GM21360 (cell line): Measurements from ENCODE around the gene CLDN4.

Experiments
- ATAC-seq: cut with Tn5 transposase; IDR thresholded peaks from one replicate; pipeline ENCODE4 v1.9.1; 2021; ENCODE audit warnings: mild to moderate bottlenecking, moderate library complexity; ENCODE audit not compliant: unreplicated experiment

The CLDN4 gene

DNA sequence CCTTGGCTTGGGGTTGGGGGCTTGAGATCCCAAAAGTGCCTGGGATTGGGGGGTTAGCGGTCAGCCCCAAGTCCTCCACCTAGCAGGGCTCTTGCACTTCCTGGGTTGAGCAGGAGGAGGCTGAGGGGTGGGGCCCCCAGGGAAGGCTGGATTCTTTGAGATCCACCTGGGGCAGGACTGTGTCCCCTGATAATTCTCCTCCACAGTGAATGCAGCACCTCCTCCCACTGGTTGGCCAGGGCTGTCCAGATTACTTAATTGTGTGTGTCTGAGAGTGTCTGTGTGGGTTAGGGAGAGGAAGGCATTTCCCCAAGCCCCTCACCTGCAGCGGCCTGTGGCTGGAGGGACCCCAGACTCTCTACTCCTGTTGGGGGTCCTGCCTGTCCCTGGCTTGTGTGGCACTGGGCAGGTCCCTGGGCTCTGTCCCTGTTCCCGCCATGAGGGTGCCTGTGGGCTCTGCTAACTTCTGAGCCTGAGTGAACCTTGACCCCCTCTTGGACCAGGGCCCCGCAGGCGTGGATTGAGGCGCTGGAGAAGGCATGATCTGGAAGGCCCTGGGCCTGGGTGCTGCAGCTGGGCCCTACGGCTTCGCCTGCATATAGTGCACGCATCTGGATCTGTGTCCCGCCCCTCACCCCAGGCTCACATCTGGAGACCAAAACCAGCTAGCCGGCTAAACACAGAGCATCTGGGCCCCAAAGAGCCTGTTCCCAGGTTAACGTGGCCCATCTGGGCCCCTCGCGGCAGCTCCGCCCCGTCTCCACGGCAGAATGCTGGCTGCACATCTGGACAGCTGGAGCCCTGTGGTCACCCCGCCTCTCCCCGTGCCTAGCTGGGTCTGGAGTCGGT lies 40.6 kb downstream of the CLDN4 start:
- no peak for ATAC-seq

DNA sequence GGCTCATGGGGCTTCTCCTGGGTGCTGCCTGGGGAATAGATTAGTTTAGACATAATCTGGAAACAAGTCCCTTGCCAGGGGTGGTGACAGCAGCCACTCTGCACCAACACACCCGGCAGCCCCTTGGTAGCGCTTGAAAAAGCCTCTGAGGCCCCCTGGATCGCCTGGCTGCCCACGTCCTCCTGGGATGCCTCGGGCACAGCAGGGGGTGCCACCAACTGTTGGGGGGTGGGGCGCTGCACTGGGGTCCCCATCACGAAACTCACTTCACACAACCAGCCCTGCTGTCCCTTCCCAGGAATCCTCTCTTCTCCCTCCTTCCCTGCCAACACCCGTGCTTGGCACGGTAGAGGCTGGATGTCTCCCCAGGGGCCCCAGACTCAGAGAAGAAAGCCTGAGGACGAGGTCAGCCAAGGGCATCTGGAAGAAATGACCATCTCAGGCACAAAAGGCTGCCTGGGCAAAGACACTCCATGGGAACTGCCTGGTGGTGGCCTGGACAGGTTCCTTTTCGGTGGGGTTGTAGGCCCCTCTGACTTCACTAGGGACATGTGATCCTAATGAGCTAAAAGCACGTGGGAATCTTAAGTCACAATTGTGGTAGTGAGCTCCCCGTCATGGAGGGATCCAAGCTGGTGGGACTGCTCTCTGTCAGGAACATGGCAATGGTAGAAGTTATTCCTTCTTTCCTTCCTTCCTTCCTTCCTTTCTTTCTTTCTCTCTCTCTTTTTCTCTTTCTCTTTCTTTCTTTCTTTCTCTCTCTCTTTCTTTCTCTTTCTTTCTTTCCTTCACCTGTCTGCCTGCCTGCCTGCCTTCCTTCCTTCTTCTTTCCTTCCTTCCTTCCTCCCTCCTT lies 41.5 kb downstream of the CLDN4 start:
- no peak for ATAC-seq

DNA sequence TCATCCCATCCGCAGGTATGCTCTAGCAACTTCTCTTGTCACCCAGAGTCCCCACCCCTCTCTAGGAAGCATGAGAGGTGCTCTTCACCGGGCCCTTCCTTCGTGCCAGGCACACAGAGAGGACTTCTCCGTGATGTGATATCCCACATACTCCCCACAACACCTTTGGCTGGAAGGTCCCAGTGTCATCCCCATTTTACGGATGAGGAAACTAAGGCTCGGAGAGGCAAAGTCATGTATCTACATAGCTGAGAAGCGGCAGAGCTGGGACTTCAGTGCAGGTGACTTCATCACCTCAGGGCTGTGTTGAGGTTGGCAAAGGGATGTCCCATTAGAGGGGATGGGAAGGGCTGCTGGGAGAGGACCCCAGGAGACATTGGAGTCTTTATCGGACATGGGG lies 45.6 kb downstream of the CLDN4 start:
- no peak for ATAC-seq

DNA sequence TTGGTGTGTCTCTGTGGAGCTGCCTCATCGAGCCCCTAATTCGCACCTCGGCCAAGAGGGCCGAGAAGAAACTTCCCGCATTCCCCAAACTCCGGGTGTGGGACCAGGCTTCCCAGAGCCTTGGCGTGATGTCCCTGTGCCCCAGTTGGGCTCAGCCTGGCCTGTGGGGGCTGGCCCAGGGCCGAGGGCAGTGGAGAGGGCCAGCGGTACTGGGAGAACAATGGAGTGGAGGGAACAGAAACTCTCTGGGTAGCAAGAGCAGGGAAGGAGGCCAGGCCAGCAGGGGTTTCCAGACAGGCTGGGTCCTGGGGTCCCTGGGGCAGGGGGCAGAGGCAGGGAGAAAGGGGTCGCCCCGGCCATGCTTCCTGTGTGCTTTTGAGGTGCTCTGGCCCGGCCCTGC lies 46.2 kb downstream of the CLDN4 start:
- ATAC-seq, result no peak

DNA sequence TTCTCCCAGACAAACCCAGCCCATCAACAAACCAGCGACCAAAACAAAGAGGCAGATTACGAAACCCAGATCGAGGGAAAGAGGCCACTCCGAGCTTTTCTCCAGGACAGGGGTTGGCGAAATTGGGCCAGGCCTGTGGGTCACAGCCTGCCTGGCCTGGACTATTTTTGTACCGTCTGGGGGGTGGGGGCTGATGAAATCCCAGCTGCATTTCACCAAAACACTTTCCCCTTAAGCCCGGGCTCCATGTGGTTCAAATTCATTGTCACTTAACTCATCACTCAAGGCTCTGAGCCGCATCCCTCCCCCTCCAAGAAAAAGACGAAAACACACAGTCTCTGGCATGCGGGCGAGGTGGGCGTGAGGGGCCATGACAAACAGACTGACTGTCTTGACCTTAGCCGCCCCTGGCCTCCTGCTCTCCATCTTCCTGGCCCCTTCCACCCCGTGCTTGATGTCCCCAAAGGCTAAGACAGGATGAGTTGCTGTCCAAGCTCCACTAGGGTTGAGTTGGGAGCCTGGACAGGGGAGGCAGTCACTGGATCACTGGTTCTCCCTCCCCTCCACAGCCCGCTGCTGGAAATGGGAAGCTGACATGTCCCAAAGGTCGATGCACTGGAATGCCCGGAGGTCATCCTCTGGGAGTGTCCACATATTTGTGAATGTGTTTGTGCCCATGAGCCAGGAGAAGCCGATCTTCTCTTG lies 49.3 kb downstream of the CLDN4 start:
- ATAC-seq, result no peak

DNA sequence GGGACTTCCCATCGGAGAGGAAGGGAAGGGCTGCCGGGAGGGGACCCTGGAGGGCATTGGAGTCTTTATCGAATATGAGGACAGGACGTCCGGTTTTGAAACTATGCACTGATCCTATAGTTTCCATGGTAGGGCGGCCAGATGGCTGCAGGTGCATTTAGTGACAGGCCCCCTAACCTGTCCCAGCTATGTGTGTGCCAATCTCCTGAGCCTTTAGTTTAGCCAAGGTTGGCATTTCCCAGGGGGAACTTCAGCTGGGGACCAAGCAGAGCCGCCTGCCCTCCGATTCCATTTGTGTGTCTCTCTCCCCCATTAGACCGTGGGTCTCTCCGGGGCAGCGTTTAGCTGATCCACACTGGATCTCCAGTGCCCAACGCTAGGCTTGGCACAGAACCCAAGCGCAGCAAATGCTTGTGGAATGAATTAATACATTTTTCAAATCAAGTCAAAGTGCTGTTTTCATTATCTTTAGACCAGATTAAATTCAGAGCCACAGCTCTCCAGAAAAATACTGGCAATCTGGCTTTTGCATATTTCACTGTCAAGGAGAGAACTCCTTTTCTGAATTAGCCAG lies 50.0 kb downstream of the CLDN4 start:
- no peak for ATAC-seq

DNA sequence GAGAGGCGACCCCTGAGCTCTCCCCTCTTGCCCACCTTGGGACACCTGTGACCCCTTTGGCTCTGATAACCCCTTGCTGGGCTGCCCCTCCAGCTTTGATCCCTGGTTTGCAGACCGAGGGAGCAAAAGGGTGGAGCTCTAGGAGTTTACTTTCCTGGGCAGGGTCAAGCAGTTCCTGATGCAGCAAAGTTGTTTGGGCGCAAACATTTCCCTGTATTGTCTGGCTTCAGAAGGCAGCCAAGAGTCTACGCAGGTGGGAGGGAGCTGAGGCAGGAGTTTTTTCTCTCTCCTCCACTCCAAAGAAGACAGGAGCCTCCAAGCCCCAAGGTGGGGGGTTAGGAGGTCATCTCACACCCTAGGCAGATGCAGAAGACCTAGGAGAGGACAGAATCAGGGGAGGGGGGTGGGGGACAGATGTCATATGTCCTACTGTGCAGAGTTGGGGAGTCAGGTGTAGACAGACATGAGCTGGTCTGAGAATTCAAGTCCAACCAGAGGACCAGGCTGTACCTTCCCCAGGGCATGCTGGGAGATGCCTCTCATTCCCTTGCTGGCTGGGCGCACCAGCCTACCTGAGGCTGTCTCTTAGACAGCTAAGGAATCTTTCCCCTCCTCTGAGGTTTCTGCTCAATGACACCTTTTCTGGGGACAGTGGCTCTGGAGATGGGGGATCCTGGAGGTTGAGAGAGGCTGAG lies 50.7 kb downstream of the CLDN4 start:
- no peak for ATAC-seq

DNA sequence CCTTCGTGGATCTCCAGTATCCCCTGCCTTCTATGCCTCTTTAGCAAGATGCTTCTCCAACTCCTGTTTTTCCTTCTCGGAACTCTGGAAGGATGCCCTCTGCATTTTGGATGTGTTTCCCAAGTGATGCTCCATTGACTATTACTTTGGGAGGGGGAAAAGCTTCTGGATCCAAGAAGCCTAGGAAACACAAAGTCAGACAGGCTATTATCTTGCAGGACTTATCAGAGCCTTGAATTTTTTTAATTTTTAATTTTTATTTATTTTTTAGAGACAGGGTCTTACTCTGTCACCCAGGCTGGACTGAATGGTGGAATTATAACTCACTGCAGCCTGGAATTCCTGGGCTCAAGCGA lies 51.2 kb downstream of the CLDN4 start:
- ATAC-seq, result no peak
